GM10847 (cell line): ENCODE measurements around the gene CHMP1A.

ENCODE experiments used
- POLR2A ChIP-seq: IDR thresholded peaks from 2 replicates; pipeline ENCODE4 v1.6.1; 2011; ENCODE audit not compliant: insufficient read length; ENCODE audit errors: extremely low read depth

The CHMP1A gene

DNA sequence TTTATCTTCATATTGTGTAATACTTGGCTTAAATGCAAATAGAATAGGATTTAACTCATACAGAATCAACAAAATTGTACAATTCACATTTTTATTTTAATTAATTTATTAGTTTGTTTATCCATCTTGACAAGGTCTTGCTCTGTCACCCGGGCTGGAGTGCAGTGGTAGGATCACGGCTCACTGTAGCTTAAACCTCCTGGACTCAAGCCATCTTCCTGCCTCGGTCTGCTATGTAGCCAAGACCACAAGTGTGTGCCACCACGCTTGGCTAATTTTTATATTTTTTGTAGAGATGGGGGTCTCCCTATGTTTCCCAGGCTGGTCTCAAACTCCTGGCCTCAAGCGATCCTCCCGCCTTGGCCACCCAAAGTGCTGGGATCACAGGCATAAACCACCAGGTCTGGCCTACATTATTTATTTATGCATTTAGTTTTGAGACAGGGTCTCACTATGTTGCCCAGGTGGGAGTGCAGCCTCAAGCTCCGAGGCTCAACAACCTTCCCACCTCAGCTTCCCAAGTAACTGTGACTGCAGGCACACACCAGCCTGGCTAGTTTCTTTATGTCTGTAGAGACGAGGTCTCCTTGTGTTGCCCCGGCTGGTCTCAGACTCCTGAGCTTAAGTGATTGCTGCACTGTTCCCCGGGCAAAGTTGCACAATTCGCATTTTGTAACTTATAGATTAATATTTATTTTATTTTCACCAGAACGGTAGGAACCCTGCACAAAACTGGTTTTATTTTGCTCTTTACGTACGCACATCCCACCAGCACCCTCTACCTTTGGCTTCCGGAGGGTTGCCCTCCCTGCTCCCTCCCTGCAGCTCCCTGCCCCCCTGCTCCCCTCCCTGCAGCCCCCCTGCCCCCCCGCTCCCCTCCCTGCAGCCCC is 39.2 kb downstream of the CHMP1A start:
- no peak for TF ChIP-seq POLR2A

DNA sequence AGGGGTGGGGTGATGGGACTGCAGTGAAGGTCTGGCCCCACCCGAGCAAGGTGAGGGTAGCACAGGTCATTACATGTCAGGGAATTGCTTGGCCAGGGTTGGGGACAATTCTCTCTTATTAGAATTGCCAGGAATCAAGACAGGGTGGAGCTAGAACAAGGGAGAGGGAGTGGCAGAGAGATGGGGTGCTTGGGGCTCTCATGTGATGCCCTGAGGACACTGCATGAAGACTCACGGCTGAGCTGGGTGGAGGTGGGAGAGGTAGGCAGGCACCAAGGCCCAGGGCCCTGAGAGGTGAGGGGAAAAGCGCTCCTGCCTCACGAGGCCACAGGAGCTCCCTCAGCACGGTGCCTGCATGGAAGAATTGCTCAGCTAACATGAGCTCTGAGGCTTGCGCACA is 40.5 kb downstream of the CHMP1A start:
- no peak for TF ChIP-seq POLR2A

DNA sequence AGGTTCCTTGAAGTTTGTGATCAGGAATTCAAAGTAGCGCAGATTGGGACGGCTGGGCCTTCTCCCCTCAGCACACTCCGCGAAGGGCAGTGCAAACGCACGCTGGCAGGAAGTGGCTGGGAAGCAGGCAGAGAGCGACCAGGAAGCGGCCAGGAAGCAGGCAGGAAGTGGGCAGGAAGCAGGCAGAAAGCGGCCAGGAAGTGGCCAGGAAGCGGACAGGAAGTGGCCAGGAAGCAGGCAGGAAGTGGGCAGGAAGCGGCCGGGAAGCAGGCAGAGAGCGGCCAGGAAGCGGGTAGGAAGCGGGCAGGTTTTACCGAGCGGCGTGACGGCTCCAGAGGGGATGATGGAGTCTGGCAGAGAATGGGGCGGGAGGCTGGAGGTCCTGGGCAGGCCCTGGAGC is 40.9 kb downstream of the CHMP1A start:
- TF ChIP-seq POLR2A, result no peak

DNA sequence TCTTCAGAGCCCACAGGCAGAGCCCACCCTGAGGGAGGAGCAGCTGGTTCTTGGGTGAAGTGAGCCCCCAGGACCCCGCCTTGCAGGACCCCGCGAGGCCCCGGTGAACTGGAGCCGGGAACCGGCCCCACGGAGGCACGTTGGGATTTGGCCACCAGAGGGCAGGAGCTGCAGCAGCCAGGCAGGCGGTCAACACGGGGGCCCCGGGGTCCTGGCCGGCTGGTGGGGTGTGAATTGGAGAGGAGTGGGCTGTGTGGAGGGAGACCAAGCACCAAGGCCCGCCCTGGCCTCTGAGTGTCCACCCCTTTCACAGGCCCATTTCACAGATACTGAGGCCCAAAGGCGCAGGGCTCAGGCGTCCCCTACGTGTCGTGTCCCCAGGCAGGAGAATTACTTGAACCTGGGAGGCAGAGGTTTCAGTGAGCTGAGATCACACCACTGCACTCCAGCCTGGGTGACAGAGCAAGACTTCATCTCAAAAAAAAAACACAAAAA is 41.9 kb downstream of the CHMP1A start:
- no peak for TF ChIP-seq POLR2A

DNA sequence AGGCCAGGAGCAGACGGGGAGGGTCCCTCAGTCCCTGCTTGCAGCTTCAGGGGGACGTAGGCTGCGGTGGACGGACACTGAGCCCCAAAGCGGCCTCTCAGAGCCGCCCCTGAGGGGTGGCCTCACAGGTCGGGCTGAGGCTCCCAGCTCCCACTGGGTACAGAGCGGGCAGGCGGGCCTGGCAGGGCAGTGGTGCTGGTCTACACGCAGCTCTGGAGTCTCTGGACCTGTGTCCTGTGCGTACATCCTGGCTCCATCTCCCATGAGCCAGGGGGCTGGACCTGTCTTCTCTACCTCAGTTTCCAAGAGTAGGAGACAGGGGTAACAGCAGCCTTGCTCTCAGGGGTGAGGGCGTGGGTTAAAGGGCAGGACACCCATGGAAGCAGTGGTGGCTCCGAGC is 42.3 kb downstream of the CHMP1A start:
- TF ChIP-seq POLR2A, result no peak

DNA sequence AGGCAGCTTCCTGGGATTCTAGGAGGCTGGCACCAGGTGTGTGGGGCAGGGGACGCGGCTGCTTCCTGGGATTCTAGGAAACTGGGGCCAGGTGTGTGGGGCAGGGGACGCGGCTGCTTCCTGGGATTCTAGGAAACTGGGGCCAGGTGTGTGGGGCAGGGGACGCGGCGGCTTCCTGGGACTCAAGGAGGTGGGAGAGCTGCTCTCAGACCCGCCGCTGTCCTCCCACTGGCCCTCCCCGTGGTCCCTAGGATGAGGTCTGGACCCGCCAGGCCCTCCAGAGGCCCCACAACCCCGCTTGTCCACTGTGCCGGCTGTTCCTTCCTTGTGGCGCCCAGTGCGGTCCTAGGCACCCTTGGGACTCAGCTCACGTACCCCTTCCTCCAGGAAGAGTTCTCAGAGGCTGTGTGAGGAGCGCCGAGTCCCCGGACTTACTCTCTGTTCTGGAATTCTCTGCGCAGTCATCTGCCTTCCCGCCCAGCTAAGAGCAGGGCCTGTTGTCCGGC is 43.5 kb downstream of the CHMP1A start:
- no peak for TF ChIP-seq POLR2A

DNA sequence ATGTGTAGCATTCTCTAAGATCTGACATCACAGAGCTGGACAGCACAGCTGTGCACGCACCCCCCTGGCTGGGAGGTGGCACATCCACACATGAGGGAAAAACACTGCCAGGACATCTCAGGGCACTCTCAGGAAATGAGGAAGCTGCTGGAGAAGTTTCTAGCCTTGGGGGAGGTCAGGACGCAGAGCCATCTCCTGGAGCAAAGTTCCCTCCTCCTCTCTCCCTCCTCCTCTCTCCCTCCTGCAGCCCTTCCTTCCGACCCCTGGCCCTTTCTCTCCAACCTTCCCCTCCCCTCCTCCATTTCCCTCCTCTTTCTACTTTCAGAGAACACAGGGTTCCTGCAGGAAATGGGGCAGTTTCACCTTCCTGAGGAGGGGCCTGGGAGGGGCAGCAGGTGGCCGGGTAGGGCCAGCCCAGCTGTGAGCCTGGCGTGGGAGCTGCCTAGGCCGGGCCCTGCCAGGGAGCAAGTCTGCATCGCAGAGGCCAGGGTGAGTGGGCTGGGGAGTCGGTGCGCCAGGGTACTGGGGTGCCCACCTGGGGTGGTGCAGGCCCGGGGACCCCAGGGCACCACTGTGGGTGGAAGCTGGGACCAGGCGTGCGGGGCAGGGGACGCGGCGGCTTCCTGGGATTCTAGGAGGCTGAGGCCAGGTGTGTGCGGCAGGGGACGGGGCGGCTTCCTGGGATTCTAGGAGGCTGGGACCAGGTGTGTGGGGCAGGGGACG is 44.1 kb downstream of the CHMP1A start, which contains the start of gene DPEP1:
TSS of gene DPEP1 (plus strand) at position 412 of the 723 bp plus-strand sequence. CDS start 16,769 bp downstream, outside the sequence.
- TF ChIP-seq POLR2A, result no peak

DNA sequence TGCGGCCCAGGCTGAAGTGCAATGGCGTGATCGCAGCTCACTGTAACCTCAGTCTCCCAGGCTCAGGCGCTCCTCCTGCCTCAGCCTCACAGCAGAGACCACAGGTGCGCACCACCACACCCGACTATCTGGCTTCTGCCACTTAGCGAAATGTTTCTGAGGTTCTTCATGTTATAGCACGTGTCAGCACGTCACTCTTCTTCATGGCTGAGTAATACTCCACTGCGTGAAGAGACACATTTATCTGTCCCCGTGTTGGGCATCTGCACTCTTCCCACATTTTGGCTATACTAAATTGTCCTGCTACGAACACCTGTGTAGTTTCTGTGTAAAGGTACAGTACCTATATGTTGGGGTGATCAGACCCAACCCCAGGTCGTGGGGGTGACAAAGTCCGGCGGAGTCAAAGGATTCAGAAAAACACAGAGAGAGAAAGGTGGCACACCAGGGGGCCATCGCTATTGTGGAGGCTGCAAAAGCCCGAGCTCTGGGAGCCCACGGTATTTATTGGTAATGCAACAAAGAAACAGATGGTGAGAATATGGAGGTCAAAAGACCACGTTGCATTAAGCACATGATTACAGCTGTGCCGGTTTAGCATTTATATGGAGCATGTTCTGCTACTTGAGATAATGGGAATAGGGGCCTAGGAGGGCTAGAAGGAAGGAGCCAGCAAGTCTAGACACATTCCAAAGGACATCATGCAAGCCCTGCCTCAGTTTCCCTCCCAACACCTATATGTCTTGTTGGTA is 44.9 kb downstream of the CHMP1A start:
- no peak for TF ChIP-seq POLR2A

DNA sequence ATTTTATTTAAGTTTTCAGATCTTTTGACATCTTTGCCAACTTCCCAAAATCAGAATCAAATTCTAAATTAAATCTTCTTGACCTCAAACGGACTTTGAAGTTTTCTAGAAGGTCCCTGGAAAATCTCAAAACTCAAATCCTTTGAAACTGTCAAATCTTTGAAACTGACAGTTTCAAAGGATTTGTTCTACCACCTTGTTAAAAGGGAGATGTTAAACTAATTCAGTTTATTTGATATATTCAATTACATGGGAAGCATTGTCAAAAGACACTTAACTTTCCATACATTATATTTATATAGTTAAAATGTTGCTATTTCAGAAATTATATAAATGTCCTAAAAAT is 47.4 kb downstream of the CHMP1A start:
- TF ChIP-seq POLR2A, result no peak

DNA sequence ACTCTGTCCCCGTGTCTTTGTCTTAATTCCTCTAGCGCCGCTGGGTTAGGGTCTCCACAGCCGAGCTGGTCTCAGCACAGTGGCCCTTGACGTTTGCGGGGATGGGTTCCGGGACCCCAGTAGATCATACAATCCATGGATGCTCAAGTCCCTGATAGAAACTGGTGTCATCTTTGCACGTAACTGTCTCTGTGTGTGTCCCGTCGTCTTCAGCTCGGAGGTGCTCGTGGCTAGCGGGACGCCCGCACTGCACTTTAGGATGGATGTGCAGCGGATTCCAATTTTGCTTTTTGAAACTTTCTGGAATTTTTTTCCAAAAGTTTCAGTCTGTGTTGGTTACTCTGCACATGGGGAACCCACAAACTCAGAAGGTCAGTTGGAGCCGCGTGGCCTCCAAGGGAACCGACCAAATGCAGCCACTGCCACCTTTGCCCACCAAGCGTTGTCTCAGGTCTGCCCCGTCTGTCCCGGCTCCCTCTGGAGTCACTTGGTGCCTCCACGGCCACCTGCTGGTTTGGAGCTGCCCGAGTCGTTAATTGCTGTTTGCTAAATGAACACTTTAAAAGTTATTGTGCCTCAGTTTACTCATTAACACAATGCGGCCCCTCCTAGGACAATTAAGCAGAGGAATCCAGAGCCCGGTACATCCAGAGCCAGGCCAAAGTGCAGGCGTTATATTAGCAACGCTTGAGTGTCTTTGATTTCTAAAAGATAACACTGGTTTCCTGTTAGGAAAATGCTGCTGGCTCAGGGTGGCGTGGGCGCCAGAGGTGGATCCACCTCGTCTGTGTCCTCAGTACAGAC is 49.4 kb downstream of the CHMP1A start:
- TF ChIP-seq POLR2A, result no peak

DNA sequence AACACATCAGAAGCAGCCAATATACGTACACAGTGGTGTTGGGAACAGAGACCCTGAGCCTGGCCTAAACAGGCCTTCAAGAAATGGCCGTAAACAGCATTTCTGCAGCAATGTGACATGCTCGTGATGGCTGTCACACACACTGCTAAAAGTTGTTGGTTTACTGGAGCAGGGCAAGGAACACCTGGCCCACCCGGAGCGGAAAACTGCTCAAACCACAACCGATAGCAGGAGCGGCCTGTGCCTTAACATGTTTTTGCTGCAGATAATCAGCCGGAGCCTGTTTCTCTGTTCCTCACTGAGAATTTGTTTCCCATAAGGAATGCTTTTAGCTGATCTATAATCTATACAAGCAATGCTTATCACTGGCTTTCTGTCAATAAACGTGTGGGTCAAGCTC is 50.1 kb downstream of the CHMP1A start:
- TF ChIP-seq POLR2A, result no peak

DNA sequence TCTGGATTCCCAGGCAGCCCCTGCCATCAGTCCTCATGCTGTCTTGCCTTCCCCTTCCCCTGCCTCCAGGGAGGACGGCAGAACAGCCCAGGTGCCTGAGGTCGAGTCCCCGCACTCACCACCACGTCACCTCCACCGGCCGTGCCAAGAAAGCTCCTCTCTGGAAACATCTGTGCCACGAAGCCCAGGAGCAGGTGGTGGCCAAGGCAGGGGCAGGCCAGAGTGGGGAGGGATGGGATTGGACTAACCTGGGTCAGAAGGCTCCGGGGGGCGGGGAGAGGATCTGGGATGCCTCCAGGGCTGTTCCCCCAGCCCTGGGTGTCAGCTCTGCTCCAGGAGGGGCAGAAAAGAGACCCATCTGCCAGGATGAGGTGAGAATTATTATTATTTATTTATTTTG is 51.5 kb downstream of the CHMP1A start:
- TF ChIP-seq POLR2A, result no peak

DNA sequence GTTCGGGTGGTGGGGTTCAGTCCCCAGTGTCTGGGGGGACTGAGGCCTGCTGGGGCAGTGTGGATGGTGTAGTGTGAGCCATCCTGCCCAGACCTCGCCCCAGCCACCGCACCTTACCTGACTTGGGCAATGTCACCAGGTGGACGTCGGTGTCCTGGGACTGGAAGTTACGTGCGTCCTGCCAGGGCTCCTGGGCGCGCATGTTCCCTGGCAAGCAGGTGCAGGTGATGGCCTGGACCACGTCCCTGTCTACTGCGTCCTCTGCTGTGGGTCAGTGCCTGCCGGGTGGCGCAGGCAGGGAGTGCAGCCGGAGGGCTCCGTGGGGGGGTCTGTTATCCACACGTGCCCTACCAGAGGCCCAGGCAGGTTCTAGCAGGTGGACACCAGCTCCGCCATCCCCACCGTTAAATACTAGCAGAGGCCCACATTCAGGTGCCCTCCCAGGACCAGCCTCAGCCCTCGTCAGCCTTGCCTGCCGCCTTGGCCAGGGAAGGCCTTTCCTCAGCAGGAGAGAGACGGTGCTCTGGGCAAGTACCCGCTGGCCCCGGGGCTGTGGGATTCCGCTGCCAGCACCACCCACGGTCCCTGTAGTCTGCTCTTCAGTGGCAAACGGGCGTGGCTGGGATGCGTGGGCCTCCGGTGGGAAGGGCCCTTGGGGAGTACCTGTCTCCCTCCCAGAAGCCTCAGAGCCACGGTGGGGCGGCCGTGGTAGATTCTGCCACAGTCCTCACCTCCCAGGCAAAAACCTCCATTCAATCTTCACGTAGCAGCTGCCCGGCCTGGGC is 52.1 kb downstream of the CHMP1A start:
- no peak for TF ChIP-seq POLR2A

DNA sequence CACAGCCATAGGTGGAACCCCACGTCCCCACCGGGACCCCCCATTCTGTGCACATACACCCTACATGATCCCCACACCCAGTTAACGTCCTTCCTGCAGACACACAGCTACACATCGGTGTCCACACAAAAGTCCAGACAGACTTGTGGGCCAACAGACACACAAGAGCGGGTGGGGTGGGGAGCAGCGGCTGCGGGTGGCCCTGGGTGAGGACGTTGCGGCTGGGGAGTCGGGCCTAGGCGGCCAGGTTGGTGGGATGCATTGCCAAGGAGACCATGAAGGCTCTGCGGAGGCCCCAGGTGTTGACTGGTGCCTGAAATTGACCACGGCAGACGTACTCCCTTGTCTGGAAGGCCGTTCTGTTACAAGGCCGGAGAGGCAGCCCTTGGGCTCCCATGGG is 52.7 kb downstream of the CHMP1A start:
- no peak for TF ChIP-seq POLR2A

DNA sequence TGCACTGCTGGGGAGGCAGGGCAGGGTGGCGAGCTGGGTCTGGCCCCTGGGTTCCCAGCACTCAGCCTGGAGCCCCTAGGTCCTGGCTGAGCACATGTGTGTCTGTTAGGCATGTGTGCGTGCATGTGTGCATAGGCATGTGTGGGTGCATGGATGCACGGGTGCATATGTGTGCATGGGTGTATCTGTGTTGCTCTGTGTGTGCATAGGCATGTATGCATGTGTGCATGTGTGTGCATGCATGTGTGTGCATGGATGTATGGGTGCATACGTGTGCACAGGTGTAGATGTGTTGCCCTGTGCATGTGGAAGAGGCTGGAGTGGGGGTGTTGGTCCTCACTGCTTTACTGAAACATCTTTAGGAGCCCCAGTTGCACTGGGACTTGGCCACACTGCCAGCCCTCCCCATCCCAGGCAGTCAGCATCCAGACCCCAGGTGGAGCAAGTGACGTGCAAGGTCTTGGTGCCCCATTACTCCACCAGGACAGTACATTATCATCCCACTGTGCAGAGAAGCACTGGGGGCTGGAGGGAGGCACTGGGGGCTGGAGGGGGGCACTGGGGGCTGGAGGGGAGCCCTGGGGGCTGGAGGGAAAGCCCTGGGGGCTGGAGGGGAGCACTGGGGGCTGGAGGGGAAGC is 54.4 kb downstream of the CHMP1A start:
- no peak for TF ChIP-seq POLR2A
